ENCODE measurements around the gene OR2V2.
A peak's percentile ranks its signal among the peaks of the same experiment; 100 is the strongest.

Gene OR2V2

GRCh38 chr5:181191526-181192336 is 44.3 kb downstream of the OR2V2 start:
- DNase-seq, result peak; percentile 96

- no peak for DNase-seq
Observed at GRCh38 chr5:181192337-181193046, 45.1 kb downstream of the OR2V2 start.

- no peak for DNase-seq
Observed at GRCh38 chr5:181193656-181194055, 46.3 kb downstream of the OR2V2 start.

GRCh38 chr5:181194489-181195248 is 47.3 kb downstream of the OR2V2 start:
- no peak for DNase-seq

GRCh38 chr5:181195249-181195761 is 47.9 kb downstream of the OR2V2 start:
- no peak for DNase-seq

GRCh38 chr5:181197326-181197951 is 50.1 kb downstream of the OR2V2 start:
- DNase-seq, result no peak

GRCh38 chr5:181198106-181198685 is 50.8 kb downstream of the OR2V2 start:
- DNase-seq, result no peak

- no peak for DNase-seq
Observed at GRCh38 chr5:181198905-181199519, 51.6 kb downstream of the OR2V2 start.

GRCh38 chr5:181199881-181200638 is 52.7 kb downstream of the OR2V2 start:
- no peak for DNase-seq

- DNase-seq, result no peak
Observed at GRCh38 chr5:181200816-181201215, 53.4 kb downstream of the OR2V2 start.

- no peak for DNase-seq
Observed at GRCh38 chr5:181203093-181203711, 55.8 kb downstream of the OR2V2 start.

GRCh38 chr5:181203777-181204112 is 56.4 kb downstream of the OR2V2 start:
- no peak for DNase-seq

- DNase-seq, result no peak
Observed at GRCh38 chr5:181204113-181204825, 56.9 kb downstream of the OR2V2 start.

- DNase-seq, result no peak
Observed at GRCh38 chr5:181204826-181205760, 57.7 kb downstream of the OR2V2 start, which contains the start of gene TRIM7. TSS of gene TRIM7 (minus strand) at chr5:181205196. CDS start at chr5:181205110, 86 bp downstream.

- no peak for DNase-seq
Observed at GRCh38 chr5:181205761-181206649, 58.6 kb downstream of the OR2V2 start.

GRCh38 chr5:181207214-181207959 is 60.0 kb downstream of the OR2V2 start:
- peak; percentile 92 for DNase-seq

GRCh38 chr5:181207960-181208253 is 60.5 kb downstream of the OR2V2 start:
- no peak for DNase-seq

Measured in activated CD4-positive, alpha-beta T cell treated with anti-CD3 and anti-CD28 coated beads, Interleukin-10, Interleukin-2, amounts not matched to agents 100 ng/mL and 50 ng/mL, durations not matched to agents 16 hours and 8 hours (primary cell).